Ovary (tissue), 9 donors: ENCODE results near the gene IL11RA. TPM values are rescaled to one million over a fixed set of nuclear protein-coding genes. Genes with fewer than 3 reads are reported as not detected.

Experiments
- DNase-seq, 5 donors: peaks; one replicate each; pipeline ENCODE4 v3.0.0-alpha.2; 2019 to 2020
- H3K27ac ChIP-seq, 2 donors: fragments of 200-600 bp; one replicate each; pipeline versions ENCODE4 v1.5.1 to v1.8.0; 2019 to 2022
- H3K27me3 ChIP-seq: fragments of 200-600 bp; one replicate; pipeline ENCODE4 v1.8.0; 2022
- H3K36me3 ChIP-seq: fragments of 200-600 bp; sonication (generic); one replicate; pipeline ENCODE4 v1.5.1; 2019
- H3K4me1 ChIP-seq: one replicate; pipeline ENCODE4 v1.8.1; 2013; ENCODE audit warnings: mild to moderate bottlenecking, moderate library complexity; ENCODE audit not compliant: insufficient read depth
- H3K4me3 ChIP-seq: fragments of 200-600 bp; sonication (generic); one replicate; pipeline ENCODE4 v1.5.1; 2017
- H3K9me3 ChIP-seq, 2 donors: fragments of 200-600 bp in 1 of 2; sonication (generic) in 1 of 2; one replicate each; pipeline versions ENCODE4 v1.5.1 to v1.8.1; 2013 to 2019; ENCODE audit warnings: mild to moderate bottlenecking in 1 of 2, moderate library complexity in 1 of 2
- CTCF ChIP-seq, 3 donors: fragments of 450-650 bp in 2 of 3; fragments of 200-600 bp in 1 of 3; IDR thresholded peaks; one replicate each; pipeline versions ENCODE4 v1.5.1 to v1.8.0; 2016 to 2022; ENCODE audit warnings: antibody characterized with exemption in 3 of 3, mild to moderate bottlenecking in 1 of 3
- EP300 ChIP-seq: sonication (generic); formaldehyde crosslinking; IDR thresholded peaks from one replicate; pipeline ENCODE4 v1.6.1; 2017; ENCODE audit warnings: antibody characterized with exemption
- POLR2A ChIP-seq: fragments of 450-650 bp; IDR thresholded peaks from one replicate; pipeline ENCODE4 v1.6.1; 2017; ENCODE audit warnings: antibody characterized with exemption, mild to moderate bottlenecking, moderate library complexity
- WGBS, 3 donors: extraction: QIAGEN DNeasy Blood & Tissue Kit in 1 of 3; methylation state at CpG; one replicate each; pipeline versions ENCODE4 v1.1.5 to v1.1.7; 2013 to 2017; 5-methylcytosine and 5-hydroxymethylcytosine counted together
- intact Hi-C, 4 donors: fragments of 100-400 bp; cut with DNase I; formaldehyde crosslinking; loops; one replicate each; pipeline versions ENCODE4 v1.11.0 to v1.15.1; 2022 to 2023
- polyA plus RNA-seq, 2 donors: library from polyadenylated mRNA; stranded (reverse); fragments of 200-250 nt in 1 of 2; fragments of 350-450 nt in 1 of 2; fragmentation: Illumina TruSeq in 1 of 2; extraction: RNeasy Lipid Tissue Mini Kit (QIAGEN cat#74804) in 1 of 2; gene quantifications; one replicate each; pipeline ENCODE4 v1.2.3, GENCODE V29; 2013 to 2014
- total RNA-seq, 7 donors: library from RNA; depleted of rRNA in 2 of 7; stranded (reverse); fragments of >200 nt in 2 of 7; fragmentation: NEBNext Ultra II Directional in 3 of 7; extraction: Animal tissue kit (Norgen Biotek cat#: 25700) in 3 of 7; gene quantifications; one replicate each; pipeline versions ENCODE4 v1.1.0 to v1.2.4, GENCODE V29; 2016 to 2023
- donor health status: DM: no; HTN: no; CAD: no; lungs with moderate emphysema.
- donor health status: DM: no; HTN: no; CAD: no.
- donor health status: Bipolar disorder and iron deficiency.
- donor health status: DM: yes; HTN: yes; CAD: no.
- donor health status: DM: no; HTN: no; CAD: no.
- donor health status: DM: yes; HTN: yes; CAD: no.

Gene IL11RA
- total and polyA plus RNA-seq, 9 donors: 17.3 to 54.3 (median 35.8) TPM

- no peaks in the 10 kb centered on the region for H3K27me3 ChIP-seq
- 56 to 59% (median 57%) methylated on average over 5 of the region's 5 CpGs for WGBS, 3 donors
- H3K36me3 ChIP-seq: no peaks in the 10 kb centered on the region
- no peaks in the 10 kb centered on the region for H3K9me3 ChIP-seq
- TF ChIP-seq CTCF (IDR thresholded peaks at IDR 0.05) (no peak), POLR2A (no peak), EP300 (no peak)
- no peaks in the 10 kb centered on the region for H3K4me1 ChIP-seq
- DNase-seq: no peak
- intact Hi-C loops: no loop called here
- no peak overlapping the region for H3K27ac ChIP-seq
- H3K4me3 ChIP-seq: no peak overlapping the region
These were observed 36.5 kb downstream of the IL11RA start for GRCh38 chr9:34688329-34689115.

GRCh38 chr9:34689116-34689470 lies 37.1 kb downstream of the IL11RA start:
- no peaks in the 10 kb centered on the region for H3K9me3 ChIP-seq
- no peaks in the 10 kb centered on the region for H3K4me1 ChIP-seq
- intact Hi-C loops: no loop called here
- 74 to 81% (median 78%) methylated on average over 4 of the region's 4 CpGs for WGBS, 3 donors
- no peaks in the 10 kb centered on the region for H3K36me3 ChIP-seq
- no peak for TF ChIP-seq EP300
- TF ChIP-seq CTCF (IDR thresholded peaks at IDR 0.05): no peak
- no peak for TF ChIP-seq POLR2A
- no peak for DNase-seq
- H3K27me3 ChIP-seq: no peaks in the 10 kb centered on the region
- no peak overlapping the region for H3K4me3 ChIP-seq
- no peak overlapping the region for H3K27ac ChIP-seq

- TF ChIP-seq EP300: no peak
- no peak overlapping the region for H3K27ac ChIP-seq
- H3K36me3 ChIP-seq: no peaks in the 10 kb centered on the region
- 69 to 76% (median 71%) methylated on average over 8 of the region's 8 CpGs for WGBS, 3 donors
- no peaks in the 10 kb centered on the region for H3K4me1 ChIP-seq
- H3K4me3 ChIP-seq: no peak overlapping the region
- DNase-seq: no peak
- no peaks in the 10 kb centered on the region for H3K9me3 ChIP-seq
- intact Hi-C loops: no loop called here
- no peaks in the 10 kb centered on the region for H3K27me3 ChIP-seq
These were observed 37.5 kb downstream of the IL11RA start for GRCh38 chr9:34689512-34689911.

- intact Hi-C loops: no loop called here
- Histone ChIP-seq H3K27me3 (no peaks in the 10 kb centered on the region), H3K9me3 (no peaks in the 10 kb centered on the region), H3K4me3 (no peak within 1 kb of the TSS), H3K36me3 (no peaks in the 10 kb centered on the region), H3K27ac (no peak within 1 kb of the TSS), H3K4me1 (no peaks in the 10 kb centered on the region)
- TF ChIP-seq POLR2A (no peak), CTCF (IDR thresholded peaks at IDR 0.05) (no peak), EP300 (no peak)
- 46 to 56% (median 48%) methylated on average over 6 of the region's 6 CpGs for WGBS, 3 donors
- DNase-seq: no peak
These were observed 39.3 kb downstream of the IL11RA start, which contains the start of gene CCL19 for GRCh38 chr9:34690983-34691935. Gene CCL19 (minus strand): TSS chr9:34691276. CDS start chr9:34691139, 137 bp downstream.
